GM18858 (cell line): ENCODE measurements around the gene CAPN7.

Experiments
- ATAC-seq: cut with Tn5 transposase; IDR thresholded peaks from one replicate; pipeline ENCODE4 v1.9.1; 2021; ENCODE audit not compliant: unreplicated experiment

Gene CAPN7

GRCh38 chr3:15198686-15199085, 7.4 kb upstream of the CAPN7 start:
- ATAC-seq: no peak

- ATAC-seq: no peak
These were observed 6.4 kb upstream of the CAPN7 start for GRCh38 chr3:15199493-15200105.

- no peak for ATAC-seq
These were observed 2.0 kb upstream of the CAPN7 start for GRCh38 chr3:15204005-15204404.

GRCh38 chr3:15205482-15205933, 538 bp upstream of the CAPN7 start:
- ATAC-seq: no peak

- ATAC-seq: no peak
These were observed 873 bp downstream of the CAPN7 start for GRCh38 chr3:15206662-15207576.

GRCh38 chr3:15207836-15208504, 1.9 kb downstream of the CAPN7 start:
- no peak for ATAC-seq

GRCh38 chr3:15211937-15212336, 5.9 kb downstream of the CAPN7 start:
- ATAC-seq: no peak

- ATAC-seq: no peak
These were observed 8.7 kb downstream of the CAPN7 start for GRCh38 chr3:15214758-15215157.

- no peak for ATAC-seq
These were observed 9.9 kb downstream of the CAPN7 start for GRCh38 chr3:15215996-15216395.

GRCh38 chr3:15216501-15216900, 10.5 kb downstream of the CAPN7 start:
- ATAC-seq: no peak

- ATAC-seq: no peak
These were observed 11.1 kb downstream of the CAPN7 start for GRCh38 chr3:15217011-15217671.

- ATAC-seq: no peak
These were observed 11.8 kb downstream of the CAPN7 start for GRCh38 chr3:15217841-15218267.

- no peak for ATAC-seq
These were observed 12.6 kb downstream of the CAPN7 start for GRCh38 chr3:15218689-15219088.

- ATAC-seq: no peak
These were observed 14.0 kb downstream of the CAPN7 start for GRCh38 chr3:15220056-15220455.

- ATAC-seq: no peak
These were observed 14.6 kb downstream of the CAPN7 start for GRCh38 chr3:15220661-15221060.

GRCh38 chr3:15221574-15222217, 15.7 kb downstream of the CAPN7 start:
- no peak for ATAC-seq

- ATAC-seq: no peak
These were observed 17.9 kb downstream of the CAPN7 start for GRCh38 chr3:15223685-15224572.

- no peak for ATAC-seq
These were observed 22.1 kb downstream of the CAPN7 start for GRCh38 chr3:15228147-15228546.

GRCh38 chr3:15229262-15229661, 23.2 kb downstream of the CAPN7 start:
- ATAC-seq: no peak

- ATAC-seq: no peak
These were observed 35.3 kb downstream of the CAPN7 start for GRCh38 chr3:15241341-15241740.
